Liver (tissue), 3 donors: Measurements from ENCODE around the gene UTRN.

ENCODE experiments used
- CTCF ChIP-seq: fragments of 150-350 bp; IDR thresholded peaks from 2 replicates; pipeline ENCODE4 v1.5.1; 2017; ENCODE audit warnings: improper control_type of control experiment, low read depth, low read length; ENCODE audit not compliant: missing input control
- EGR1 ChIP-seq, 2 donors: IDR thresholded peaks; 2 replicates each; pipeline ENCODE4 v1.6.1; 2016 to 2018; ENCODE audit warnings: antibody characterized with exemption in 2 of 2, low read depth in 2 of 2
- GABPA ChIP-seq, 2 donors: IDR thresholded peaks in 1 of 2; conservative IDR thresholded peaks in 1 of 2; 2 replicates each; pipeline ENCODE4 v1.6.1; 2016; ENCODE audit warnings: antibody characterized with exemption in 2 of 2, mild to moderate bottlenecking in 1 of 2, moderate library complexity in 1 of 2
- JUND ChIP-seq, 2 donors: IDR thresholded peaks; 2 replicates each; pipeline ENCODE4 v1.6.1; 2016; ENCODE audit warnings: antibody characterized with exemption in 2 of 2
- REST ChIP-seq: IDR thresholded peaks from 2 replicates; pipeline ENCODE4 v1.6.1; 2016; ENCODE audit warnings: antibody characterized with exemption, mild to moderate bottlenecking
- SP1 ChIP-seq: IDR thresholded peaks from 2 replicates; pipeline ENCODE4 v1.6.1; 2018; ENCODE audit warnings: antibody characterized with exemption, mild to moderate bottlenecking
- TAF1 ChIP-seq: conservative IDR thresholded peaks from 2 replicates; pipeline ENCODE4 v1.6.1; 2016; ENCODE audit warnings: antibody characterized with exemption, mild to moderate bottlenecking
- YY1 ChIP-seq: IDR thresholded peaks from 2 replicates; pipeline ENCODE4 v1.6.1; 2016; ENCODE audit warnings: antibody characterized with exemption, mild to moderate bottlenecking
- TF ChIP-seq, protein P1 (sequence below): IDR thresholded peaks from 2 replicates; pipeline ENCODE4 v1.6.1; 2016; ENCODE audit warnings: antibody characterized with exemption
- donor health status: healthy.
- donor health status: healthy.

DNA sequence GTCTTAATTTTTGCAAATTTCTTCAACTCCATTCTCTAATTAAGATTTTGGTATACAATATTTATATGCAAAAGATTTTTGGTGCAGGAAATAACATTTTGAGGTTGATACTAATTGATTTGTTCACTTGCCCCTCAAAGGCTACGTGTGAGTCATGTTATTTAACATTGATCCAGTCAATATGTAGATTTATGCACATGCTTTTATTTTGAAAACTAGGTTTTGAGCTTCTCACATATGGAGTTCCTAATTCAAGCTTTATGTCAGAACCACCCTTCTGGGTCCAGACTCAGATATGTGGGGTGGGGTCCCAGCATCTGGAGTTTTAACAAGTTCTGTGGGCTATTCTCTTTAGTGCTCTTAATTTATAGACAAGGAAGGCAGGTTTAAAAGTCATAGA lies 13.8 kb downstream of the UTRN start:
- TF ChIP-seq CTCF (no peak), JUND (IDR thresholded peaks at IDR 0.05) (no peak), GABPA (IDR thresholded peaks at IDR 0.05 in 1 of 2, conservative IDR thresholded peaks at IDR 0.05 in 1 of 2) (no peak), YY1 (no peak), TAF1 (no peak), REST (no peak), EGR1 (IDR thresholded peaks at IDR 0.05; ENCODE audit: low read depth in 2 of 2) (no peak), SP1 (no peak)
- TF ChIP-seq, protein P1, sequence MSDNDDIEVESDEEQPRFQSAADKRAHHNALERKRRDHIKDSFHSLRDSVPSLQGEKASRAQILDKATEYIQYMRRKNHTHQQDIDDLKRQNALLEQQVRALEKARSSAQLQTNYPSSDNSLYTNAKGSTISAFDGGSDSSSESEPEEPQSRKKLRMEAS: no peak
